ENCODE results near the gene ATG101.

ATG101 gene

DNA sequence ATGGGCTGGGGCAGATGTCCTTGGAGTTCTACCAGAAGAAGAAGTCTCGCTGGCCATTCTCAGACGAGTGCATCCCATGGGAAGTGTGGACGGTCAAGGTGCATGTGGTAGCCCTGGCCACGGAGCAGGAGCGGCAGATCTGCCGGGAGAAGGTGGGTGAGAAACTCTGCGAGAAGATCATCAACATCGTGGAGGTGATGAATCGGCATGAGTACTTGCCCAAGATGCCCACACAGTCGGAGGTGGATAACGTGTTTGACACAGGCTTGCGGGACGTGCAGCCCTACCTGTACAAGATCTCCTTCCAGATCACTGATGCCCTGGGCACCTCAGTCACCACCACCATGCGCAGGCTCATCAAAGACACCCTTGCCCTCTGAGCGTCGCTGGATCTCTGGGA, 7.0 kb downstream of the ATG101 start:
- TF ChIP-seq, protein P1, sequence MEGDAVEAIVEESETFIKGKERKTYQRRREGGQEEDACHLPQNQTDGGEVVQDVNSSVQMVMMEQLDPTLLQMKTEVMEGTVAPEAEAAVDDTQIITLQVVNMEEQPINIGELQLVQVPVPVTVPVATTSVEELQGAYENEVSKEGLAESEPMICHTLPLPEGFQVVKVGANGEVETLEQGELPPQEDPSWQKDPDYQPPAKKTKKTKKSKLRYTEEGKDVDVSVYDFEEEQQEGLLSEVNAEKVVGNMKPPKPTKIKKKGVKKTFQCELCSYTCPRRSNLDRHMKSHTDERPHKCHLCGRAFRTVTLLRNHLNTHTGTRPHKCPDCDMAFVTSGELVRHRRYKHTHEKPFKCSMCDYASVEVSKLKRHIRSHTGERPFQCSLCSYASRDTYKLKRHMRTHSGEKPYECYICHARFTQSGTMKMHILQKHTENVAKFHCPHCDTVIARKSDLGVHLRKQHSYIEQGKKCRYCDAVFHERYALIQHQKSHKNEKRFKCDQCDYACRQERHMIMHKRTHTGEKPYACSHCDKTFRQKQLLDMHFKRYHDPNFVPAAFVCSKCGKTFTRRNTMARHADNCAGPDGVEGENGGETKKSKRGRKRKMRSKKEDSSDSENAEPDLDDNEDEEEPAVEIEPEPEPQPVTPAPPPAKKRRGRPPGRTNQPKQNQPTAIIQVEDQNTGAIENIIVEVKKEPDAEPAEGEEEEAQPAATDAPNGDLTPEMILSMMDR (IDR thresholded peaks at IDR 0.05; ENCODE audit: insufficient read depth, missing control alignments): no peak
- DNase-seq (ENCODE audit: insufficient read length, low spot score): no peak
- no peak for FAIRE-seq

DNA sequence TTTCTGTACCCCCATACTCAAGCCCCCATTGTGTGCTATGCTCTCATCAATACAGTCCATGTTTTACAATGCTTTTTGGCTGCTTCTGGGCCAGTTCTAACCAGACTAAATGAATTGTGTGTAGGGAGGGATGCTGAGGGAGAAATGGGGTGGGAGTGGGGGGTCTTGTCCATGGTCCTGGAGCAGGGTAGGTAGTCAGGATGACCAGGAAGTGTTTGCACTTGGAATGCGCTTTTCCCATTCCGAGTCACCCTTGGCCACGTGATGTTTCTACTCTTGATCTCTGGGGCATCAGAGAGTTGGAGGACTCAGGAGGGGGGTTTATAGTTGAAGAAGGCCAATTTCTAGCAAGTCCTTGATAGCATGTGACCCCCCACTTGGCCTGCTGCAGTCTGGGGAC, 8.5 kb downstream of the ATG101 start:
- no peak for DNase-seq (ENCODE audit: insufficient read length, low spot score)
- no peak for FAIRE-seq
- TF ChIP-seq, protein P1 (IDR thresholded peaks at IDR 0.05; ENCODE audit: insufficient read depth, missing control alignments): no peak

DNA sequence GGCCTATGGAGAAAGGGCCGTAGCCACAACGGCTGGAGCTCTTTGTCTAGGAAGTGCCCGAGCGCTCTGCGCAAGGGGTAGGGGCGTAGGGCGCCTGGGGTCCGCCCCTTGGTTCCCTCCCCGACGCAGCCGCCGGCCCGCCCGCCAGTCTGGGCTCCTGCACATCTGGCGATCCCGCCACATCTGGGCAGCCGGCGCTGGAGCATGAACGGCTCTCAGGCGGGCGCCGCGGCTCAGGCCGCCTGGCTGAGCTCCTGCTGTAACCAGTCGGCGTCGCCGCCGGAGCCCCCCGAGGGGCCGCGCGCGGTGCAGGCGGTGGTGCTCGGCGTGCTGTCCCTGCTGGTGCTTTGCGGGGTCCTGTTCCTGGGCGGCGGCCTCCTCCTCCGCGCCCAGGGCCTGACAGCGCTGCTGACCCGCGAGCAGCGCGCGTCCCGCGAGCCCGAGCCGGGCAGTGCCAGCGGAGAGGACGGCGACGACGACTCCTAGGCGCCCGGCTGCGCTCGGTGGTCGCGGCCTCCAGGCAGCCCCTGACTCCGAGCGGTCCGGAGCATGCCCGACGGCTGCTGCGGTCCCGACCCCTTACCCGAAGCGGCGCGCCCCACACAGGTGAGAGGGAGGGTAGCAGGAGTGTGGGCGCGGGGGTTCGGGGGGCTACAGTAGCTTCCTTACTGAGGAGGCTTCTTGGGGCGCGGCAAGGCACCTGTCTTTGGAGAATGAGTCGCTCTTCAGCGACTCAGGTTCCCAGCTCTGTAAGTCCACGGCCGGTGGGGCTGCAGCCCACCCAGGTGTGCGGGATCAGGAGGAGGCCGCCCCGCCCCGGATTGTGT, 10.0 kb downstream of the ATG101 start, which contains the start of gene SMIM41:
TSS of gene SMIM41 (plus strand) at position 129 of the 827 bp plus-strand sequence. CDS start at position 205, 76 bp downstream.
- TF ChIP-seq, protein P1 (IDR thresholded peaks at IDR 0.05; ENCODE audit: insufficient read depth, missing control alignments): no peak
- no peak for FAIRE-seq

DNA sequence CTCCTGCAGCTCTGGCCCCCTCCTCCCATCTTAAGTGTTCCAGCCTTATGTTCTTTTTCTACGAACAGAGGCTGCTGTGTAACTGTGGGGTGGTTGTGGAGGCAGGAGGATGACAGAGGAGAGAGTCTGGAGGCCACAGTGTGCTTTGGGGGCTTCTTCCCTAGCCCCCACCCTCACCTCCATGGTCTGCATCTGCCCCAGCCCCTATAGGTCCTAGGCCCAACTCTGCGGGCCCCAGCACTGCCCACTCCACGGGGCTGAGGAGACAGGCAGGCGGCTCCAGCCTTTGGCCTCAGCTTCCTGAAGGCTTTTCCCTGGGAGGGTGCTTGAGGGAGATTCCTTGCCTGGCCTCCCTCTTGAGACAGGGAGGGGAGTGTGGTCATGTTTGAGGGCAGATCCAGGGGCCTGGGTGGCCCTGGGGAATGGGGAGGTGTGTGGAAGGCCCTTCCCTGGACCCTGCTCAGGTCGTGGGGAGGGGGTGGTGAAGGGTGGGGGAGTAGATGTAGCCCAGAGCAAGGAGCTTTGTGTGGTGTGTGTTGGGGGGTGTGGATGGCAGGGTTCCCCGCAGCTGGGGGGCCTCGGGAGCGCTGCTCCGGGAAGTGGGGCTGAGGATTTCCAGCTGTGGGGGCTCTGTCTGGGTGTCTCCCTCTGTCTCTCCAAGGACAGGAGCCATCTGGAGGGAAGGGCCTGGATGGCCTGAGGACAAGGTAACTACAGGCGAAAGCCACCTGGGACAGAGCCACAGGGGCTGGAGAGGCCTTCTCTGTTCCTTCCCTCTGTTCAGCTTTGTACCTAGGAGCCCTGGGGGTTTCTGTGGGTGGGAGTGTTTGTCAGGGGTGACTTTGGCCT, 10.8 kb downstream of the ATG101 start:
- no peak for DNase-seq (ENCODE audit: insufficient read length, low spot score)
- FAIRE-seq: no peak
- TF ChIP-seq, protein P1 (IDR thresholded peaks at IDR 0.05; ENCODE audit: insufficient read depth, missing control alignments): no peak

More for the DNA sequence above, 10.0 kb downstream of the ATG101 start, which contains the start of gene SMIM41:
- no peak for DNase-seq (ENCODE audit: insufficient read length, low spot score)

DNA sequence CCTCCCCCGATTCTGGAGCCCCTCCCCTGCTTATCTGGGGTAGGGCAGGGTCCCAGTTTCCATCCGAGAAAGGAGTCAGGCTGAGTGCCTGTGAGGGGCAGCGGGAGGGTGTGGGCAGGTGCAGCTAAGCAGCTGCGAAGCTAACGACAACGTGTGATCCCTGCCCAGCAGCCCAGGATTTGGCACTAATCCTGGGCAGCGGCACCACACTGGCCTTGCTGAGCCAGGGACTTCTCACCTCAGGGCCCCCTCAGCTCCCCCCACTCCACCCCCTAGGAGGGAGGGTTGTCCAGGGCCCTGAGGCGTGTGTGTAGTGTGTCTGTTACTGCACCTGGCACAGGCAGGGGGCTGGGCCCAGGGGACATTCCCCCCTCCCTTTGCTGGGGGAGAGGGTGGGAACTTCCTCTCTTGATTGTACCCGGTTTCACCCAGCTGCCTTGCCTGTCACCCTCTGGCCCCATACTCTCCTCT, 11.5 kb downstream of the ATG101 start:
- peak; percentile 42 for DNase-seq (ENCODE audit: insufficient read length, low spot score)
- no peak for FAIRE-seq
- TF ChIP-seq, protein P1 (IDR thresholded peaks at IDR 0.05; ENCODE audit: insufficient read depth, missing control alignments): no peak

DNA sequence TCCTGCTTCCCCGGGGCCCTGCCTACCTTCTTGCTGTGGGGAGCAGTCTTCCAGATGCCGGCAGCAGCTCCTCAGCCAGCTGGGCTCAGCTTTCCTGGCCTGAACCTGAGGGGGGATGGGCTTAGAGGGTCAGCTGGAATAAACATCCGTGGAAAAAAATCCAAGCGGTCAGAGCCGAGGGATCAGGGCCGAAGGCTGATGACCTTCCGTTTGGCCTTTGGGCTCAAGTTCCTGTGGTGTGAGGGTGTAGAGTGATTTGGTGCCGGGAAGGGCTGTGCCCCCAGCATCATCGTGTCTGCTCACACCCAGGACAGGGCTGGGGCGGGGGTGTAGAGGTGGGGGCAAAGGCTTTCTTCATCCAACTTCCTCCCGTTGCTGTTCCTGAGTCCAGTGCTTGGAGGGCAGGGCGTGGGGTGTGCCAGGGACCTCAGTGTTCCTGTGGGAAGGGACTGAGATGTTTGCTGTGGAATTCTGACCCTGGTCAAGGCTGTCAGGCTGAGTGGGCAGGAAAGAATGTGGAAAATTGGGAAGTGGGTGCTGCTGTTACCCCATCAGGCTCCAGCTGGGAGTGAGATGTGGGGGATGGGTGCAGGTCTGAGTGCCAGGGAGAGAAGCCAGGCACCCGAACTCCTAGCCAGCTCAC, 12.4 kb downstream of the ATG101 start:
- TF ChIP-seq, protein P1 (IDR thresholded peaks at IDR 0.05; ENCODE audit: insufficient read depth, missing control alignments): no peak
- FAIRE-seq: no peak
- DNase-seq (ENCODE audit: insufficient read length, low spot score): peak; percentile 4

All from D721Med (cell line).